Measurements from ENCODE around the gene EXOC8.

DNA sequence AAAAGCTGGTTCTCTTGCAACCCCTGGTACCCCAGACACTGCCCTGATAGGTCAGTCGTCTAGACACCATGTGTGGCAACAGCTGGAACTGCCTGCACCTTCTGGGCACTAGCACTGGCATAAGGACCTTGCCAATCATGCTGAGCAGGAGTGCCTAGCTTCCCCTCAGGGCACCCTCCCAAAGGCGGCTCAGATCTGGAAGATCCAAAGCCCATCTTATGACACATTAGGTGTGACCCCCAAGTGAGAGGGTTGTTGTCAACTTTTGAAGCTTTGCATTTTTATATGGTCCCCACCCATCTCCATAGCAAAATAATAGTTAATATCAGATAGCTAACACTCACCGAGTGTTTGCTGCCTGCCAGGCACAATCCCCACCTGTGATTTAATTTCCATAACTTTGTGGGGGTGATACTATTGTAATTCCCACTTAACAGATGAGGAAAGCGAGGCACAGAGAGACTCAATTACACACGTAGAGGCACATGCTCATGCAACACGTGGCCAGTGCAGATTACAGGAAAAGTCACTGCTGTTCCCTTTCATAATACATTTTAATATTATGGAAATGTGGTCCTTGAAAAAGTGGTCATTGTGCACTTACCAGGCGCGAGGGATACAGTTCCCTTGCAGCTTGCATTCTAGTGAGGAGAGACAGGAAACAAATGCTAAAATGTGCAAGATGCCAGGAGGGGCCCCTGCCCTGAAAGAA is 25.8 kb downstream of the EXOC8 start:
- TF ChIP-seq, protein P1, sequence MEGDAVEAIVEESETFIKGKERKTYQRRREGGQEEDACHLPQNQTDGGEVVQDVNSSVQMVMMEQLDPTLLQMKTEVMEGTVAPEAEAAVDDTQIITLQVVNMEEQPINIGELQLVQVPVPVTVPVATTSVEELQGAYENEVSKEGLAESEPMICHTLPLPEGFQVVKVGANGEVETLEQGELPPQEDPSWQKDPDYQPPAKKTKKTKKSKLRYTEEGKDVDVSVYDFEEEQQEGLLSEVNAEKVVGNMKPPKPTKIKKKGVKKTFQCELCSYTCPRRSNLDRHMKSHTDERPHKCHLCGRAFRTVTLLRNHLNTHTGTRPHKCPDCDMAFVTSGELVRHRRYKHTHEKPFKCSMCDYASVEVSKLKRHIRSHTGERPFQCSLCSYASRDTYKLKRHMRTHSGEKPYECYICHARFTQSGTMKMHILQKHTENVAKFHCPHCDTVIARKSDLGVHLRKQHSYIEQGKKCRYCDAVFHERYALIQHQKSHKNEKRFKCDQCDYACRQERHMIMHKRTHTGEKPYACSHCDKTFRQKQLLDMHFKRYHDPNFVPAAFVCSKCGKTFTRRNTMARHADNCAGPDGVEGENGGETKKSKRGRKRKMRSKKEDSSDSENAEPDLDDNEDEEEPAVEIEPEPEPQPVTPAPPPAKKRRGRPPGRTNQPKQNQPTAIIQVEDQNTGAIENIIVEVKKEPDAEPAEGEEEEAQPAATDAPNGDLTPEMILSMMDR (IDR thresholded peaks at IDR 0.05; ENCODE audit: low read length) = no peak
- TF ChIP-seq EZH2 (IDR thresholded peaks at IDR 0.05; ENCODE audit: borderline replicate concordance, low read length) = no peak
